DMS153 treated with DMSO at 0.1 percent for 48 hours (cell line): ENCODE measurements around the gene PRKAB2.
"Not testable (repeated sequence)": the region's sequence is repeated elsewhere in the genome, so short reads cannot be mapped to it uniquely, and the experiment has no call there.

ENCODE experiments used
- DNase-seq: peaks from one replicate; lab custom pipeline; 2025; ENCODE audit not compliant: unreplicated experiment; lab: John Stamatoyannopoulos, UW

Gene PRKAB2, protein sequence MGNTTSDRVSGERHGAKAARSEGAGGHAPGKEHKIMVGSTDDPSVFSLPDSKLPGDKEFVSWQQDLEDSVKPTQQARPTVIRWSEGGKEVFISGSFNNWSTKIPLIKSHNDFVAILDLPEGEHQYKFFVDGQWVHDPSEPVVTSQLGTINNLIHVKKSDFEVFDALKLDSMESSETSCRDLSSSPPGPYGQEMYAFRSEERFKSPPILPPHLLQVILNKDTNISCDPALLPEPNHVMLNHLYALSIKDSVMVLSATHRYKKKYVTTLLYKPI

GRCh38 chr1:147172168-147173016 is at the start of gene PRKAB2:
Gene PRKAB2, minus strand, starts transcription at chr1:147172470. Its CDS starts 326 bp downstream, at chr1:147172144.
- peak; percentile 97 for DNase-seq

DNA sequence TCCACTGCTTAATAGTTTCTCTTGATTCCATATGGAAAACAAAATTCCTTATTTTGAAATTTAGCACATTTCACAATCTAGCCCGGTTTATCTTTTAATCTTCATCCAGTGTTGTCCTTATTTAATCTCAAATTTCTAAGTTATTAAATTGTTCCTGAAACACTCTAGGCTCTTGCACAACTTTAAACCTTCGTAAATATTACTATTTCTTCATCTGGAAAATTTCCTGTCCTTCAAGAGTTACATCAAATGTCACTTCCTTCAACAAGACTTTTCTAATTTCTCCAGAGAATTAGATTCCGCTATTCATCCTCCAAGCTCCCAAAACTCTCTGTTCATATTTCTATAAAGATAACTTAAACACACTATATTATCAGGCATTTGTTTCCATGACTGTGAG is 46.3 kb upstream of the PRKAB2 start:
- no peak for DNase-seq

GRCh38 chr1:147217141-147217540 is 44.9 kb upstream of the PRKAB2 start:
- DNase-seq, result no peak

- no peak for DNase-seq
These were observed 43.9 kb upstream of the PRKAB2 start for GRCh38 chr1:147216124-147216523.

- no peak for DNase-seq
These were observed 43.3 kb upstream of the PRKAB2 start for GRCh38 chr1:147215540-147215916.

DNA sequence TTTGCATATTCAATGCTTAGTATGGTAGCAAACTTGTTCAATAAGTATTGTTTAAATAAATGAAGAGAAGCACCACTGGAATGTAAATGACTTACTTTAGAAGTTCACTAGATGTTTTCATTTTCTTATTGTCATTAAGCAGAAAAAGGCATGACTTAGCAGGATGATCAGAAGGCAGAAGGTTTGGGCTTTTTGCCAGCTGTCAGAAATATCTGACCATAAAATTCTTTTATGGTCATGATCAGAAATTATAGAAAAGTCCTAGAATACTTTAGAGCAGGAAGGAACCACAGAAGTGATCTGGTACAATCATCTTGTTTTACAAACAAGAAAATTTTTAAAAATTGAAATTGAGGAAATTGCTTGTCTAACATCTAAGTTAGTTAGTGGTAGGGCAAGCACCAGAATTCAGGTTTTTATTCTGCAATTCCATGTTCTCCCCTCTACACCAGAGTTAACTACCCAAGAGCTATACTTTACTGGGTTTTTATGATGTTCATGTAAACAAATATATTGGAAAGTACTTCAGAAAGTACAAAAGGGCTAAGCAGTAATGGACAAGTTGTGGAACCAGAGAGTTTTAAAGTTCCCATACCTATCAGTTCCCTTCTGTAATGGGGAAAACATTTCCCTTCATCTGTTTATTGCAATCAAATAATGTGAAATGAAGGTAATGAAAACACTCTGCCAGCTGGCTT is 42.7 kb upstream of the PRKAB2 start:
- DNase-seq, result no peak

DNA sequence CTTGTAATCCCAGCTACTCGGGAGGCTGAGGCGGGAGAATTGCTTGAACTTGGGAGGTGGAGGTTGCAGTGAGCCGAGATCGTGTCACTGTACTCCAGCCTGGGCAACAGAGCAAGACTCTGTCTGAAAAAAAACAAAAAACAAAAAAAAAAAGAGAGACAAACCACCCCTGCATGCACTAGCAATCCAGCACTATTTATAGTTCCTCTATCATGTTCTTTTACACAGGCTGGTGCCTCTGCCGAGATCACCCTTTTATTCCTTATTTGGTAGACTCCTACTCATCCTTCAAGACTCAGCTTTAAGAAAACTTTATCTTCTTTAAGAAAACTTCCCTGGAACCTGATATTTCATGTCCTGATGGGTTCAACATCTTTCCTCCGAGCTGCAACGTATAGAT is 42.1 kb upstream of the PRKAB2 start:
- DNase-seq, result no peak

GRCh38 chr1:147213271-147213670 is 41.0 kb upstream of the PRKAB2 start:
- no peak for DNase-seq

DNA sequence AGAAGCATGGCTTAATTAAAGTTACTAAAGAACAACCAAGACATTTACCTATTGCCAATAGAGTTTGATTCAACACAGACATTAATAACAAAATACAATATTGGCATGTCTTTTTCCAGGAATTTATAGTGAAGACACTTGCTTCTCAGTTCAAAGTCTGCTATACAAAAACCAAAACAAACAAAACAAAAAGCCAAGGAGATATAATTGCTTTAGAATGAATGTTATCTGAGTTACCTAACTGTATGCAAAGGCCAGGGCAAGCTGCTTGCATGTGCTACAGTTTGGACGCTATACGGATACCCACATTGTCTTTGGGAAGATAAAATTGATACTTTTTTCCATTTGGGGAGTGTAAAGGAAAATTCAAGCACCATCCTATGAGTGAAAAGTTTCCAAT is 39.3 kb upstream of the PRKAB2 start:
- DNase-seq, result no peak

GRCh38 chr1:147210987-147211386 is 38.7 kb upstream of the PRKAB2 start:
- no peak for DNase-seq

DNA sequence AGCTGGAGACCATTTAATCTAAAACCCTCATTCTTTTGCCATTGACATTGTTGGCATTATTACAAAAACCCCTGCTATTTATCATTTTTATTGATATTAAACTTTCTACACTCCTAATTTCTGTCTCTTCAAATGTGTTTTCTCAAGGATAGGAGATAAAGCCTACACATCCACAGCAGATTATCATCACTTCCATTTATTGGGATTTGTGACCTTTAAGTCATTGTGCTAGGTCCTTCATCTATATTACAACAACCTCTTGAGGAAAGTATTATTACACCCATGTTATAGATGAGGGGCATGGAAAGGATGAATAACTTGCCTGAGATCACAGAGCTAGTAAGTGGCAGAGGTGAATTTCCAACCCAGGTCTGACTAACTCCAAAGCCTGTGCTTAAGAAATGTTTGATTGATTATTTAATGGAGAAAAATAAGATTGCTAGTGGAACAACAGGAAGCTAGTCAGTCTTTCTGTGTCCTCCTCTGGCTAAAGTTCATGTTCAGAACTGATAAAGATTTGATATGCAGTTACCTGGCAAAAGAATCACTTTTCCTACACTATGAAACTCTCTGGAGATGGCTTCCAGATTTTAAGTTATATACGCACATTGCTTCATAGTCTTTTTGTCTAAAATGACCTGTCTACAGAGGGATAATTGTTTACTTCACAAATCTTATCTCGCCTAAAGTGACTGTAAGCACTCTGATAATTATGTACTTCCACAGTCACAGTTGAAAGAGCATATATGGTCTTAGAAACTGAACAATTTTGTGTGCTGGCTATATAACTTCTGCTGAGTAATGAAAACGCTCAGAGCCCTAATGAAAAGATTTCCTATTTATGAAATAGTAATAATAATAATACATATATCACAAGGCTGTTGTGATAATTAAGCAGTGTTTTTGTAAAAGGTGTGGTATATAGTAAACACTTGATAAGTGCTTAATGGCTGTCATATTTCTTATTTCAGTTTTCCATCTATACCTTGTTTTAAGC is 37.9 kb upstream of the PRKAB2 start:
- DNase-seq, result no peak

- no peak for DNase-seq
These were observed 36.3 kb upstream of the PRKAB2 start for GRCh38 chr1:147208619-147209018.

DNA sequence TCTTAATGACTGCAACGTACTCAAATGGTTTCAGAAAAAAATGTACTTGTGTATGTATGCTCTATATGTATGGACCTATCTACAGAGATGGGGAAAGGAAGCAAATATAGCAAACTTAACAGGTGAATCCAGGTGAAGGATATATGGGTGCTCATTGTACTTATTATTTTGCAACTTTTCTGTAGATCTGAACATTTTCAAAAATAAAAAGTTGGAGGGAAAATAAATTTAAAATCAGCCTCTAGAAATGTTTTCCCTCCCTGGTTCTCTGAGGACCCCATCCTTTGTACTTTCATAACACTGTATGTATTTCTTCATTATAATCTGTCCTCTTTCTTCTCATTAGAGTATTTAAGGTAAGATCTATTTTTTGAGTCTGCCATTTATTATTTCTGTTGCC is 34.9 kb upstream of the PRKAB2 start:
- no peak for DNase-seq

DNA sequence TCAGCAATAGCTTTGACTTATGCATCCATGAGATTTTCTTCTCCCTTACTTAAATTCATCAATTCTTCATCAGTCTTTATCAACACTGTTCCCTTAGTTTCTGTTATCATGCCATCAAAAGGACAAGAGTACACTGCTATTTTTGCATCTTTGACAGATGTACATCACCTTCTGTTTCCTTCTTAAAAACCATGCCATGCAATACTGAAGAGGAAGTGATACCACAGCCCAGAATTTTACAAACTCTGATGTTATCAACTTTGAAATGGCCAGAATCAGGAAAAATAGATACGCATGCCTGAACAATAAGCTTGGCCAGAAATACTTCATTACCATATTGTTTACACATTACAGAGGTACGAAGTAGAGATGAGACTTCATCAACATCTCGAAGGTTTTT is 31.8 kb upstream of the PRKAB2 start:
- DNase-seq, result no peak

DNA sequence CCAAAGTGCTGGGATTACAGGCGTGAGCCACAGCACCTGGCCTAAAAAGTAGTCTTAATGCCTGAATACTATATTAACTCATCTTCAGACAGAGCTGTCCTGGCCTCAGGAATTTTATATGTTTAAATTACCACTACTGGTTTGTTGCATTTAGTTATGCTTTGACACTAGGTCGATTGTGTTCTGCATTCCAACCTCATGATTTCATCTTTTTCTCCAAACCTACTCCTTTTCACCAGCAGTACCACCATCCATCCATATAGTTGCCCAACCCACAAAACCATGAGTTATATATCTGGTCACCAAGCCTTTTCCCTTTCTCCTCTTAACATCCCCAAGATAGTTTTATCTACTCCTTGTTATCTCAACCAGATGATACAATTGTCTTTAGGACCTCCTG is 30.3 kb upstream of the PRKAB2 start:
- DNase-seq, result no peak

- DNase-seq, result no peak
These were observed 29.5 kb upstream of the PRKAB2 start for GRCh38 chr1:147201786-147202185.

GRCh38 chr1:147201276-147201675 is 29.0 kb upstream of the PRKAB2 start:
- no peak for DNase-seq

- not testable (repeated sequence) for DNase-seq
These were observed 25.1 kb upstream of the PRKAB2 start for GRCh38 chr1:147197324-147197723.

GRCh38 chr1:147189514-147189913 is 17.2 kb upstream of the PRKAB2 start:
- no peak for DNase-seq

DNA sequence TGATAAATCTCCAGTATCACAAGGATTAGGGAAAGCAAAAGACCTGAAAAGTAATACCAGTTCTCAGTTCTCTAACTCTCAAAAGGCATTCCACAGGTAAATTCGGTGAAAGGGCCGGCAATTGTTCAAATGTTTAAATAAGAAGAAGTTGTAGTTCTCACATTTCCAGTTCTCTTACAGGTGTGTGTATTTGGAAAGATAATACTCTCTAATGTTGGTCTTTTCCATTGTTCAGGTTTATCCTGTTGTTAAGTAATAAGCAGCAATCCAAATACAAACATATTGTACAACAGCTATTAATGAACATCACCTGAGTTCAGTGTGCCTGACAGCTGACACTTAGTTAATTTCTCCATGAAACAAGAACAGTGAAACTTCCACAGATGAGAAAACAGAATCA is 13.2 kb upstream of the PRKAB2 start:
- DNase-seq, result no peak
